Esophagus muscularis mucosa (tissue), 4 donors: ENCODE results near the gene SYT17. TPM values are rescaled to one million over a fixed set of nuclear protein-coding genes. Genes with fewer than 3 reads are reported as not detected.
A peak's percentile ranks its signal among the peaks of the same experiment; 100 is the strongest.

Source experiments
- DNase-seq: peaks from one replicate; pipeline ENCODE4 v3.0.0-alpha.2; 2017; ENCODE audit errors: extremely low spot score
- H3K27ac ChIP-seq, 4 donors: fragments of 200-600 bp; sonication (generic); replicated peaks in 1 of 4; 1 replicate in 3 of 4; 2 replicates in 1 of 4; pipeline ENCODE4 v1.5.1; 2016 to 2019; ENCODE audit warnings: mild to moderate bottlenecking in 1 of 4
- H3K27me3 ChIP-seq, 4 donors: fragments of 200-600 bp; sonication (generic); one replicate each; pipeline versions ENCODE4 v1.5.1 to v1.6.0; 2016 to 2019
- H3K36me3 ChIP-seq, 4 donors: fragments of 200-600 bp; sonication (generic); one replicate each; pipeline ENCODE4 v1.5.1; 2016 to 2019
- H3K4me1 ChIP-seq, 4 donors: fragments of 200-600 bp; sonication (generic); one replicate each; pipeline ENCODE4 v1.5.1; 2016 to 2019
- H3K4me3 ChIP-seq, 4 donors: fragments of 200-600 bp; sonication (generic); 1 replicate in 2 of 4; 2 replicates in 2 of 4; pipeline ENCODE4 v1.5.1; 2016 to 2019; ENCODE audit warnings: mild to moderate bottlenecking in 4 of 4, moderate library complexity in 1 of 4
- H3K9me3 ChIP-seq, 4 donors: fragments of 200-600 bp; sonication (generic); 1 replicate in 3 of 4; 2 replicates in 1 of 4; pipeline ENCODE4 v1.5.1; 2016 to 2019
- CTCF ChIP-seq, 3 experiments: fragments of 200-600 bp in 2 of 3; fragments of 450-650 bp in 1 of 3; sonication (generic) in 2 of 3; IDR thresholded peaks; one replicate each; pipeline ENCODE4 v1.5.1; 2017 to 2019; ENCODE audit warnings: antibody characterized with exemption in 3 of 3, mild to moderate bottlenecking in 2 of 3, moderate library complexity in 1 of 3
- EP300 ChIP-seq: sonication (generic); formaldehyde crosslinking; IDR thresholded peaks from one replicate; pipeline ENCODE4 v1.6.1; 2017; ENCODE audit warnings: antibody characterized with exemption
- POLR2A ChIP-seq: fragments of 450-650 bp; IDR thresholded peaks from one replicate; pipeline ENCODE4 v1.6.1; 2017; ENCODE audit warnings: antibody characterized with exemption, moderate library complexity, mild to moderate bottlenecking, low read depth
- POLR2AphosphoS5 ChIP-seq, 2 donors: sonication (generic); formaldehyde crosslinking; IDR thresholded peaks; one replicate each; pipeline ENCODE4 v1.6.1; 2017; ENCODE audit warnings: antibody characterized with exemption in 2 of 2
- WGBS: methylation state at CpG from one replicate; pipeline ENCODE4 v1.1.5; 2018; 5-methylcytosine and 5-hydroxymethylcytosine counted together
- intact Hi-C: fragments of 100-400 bp; cut with DNase I; formaldehyde crosslinking; loops from one replicate; pipeline ENCODE4 v1.15.1; 2023
- total RNA-seq, 4 donors: library from RNA; depleted of rRNA; stranded (reverse); fragments of >200 nt; gene quantifications; one replicate each; pipeline versions ENCODE4 v1.1.0 to v1.2.1, GENCODE V29; 2016

The SYT17 gene
- total RNA-seq, 4 donors from 2014 or later, result 5.0 to 8.7 (median 6.2) TPM

DNA sequence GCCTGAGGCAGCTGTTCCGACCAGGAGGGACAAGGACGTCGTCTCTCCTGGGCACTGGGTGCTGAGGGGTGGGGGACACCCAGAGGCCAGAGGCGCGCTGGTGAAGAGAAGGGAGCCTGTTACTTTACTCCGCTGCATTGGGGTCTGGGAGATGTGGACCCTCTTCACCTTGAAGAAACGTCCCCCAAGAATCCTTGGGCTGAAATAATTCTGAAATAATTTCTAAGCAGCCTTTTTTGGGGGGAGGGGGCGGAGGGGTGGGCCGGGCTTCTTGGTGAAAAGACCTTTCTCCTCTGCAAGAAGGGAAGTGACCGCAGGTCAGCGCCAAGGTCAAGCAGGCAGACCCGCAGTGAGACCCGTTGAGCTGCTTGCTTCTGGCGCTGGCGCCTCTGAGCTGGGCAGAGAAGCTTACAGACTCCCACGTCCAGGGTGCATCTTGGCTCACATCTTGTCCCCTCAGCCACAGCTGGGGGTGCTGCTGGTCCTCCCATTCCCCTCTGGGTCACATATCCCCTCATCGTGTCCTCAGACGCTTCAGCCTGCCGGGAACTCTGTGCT is 1.1 kb downstream of the SYT17 start:
- Histone ChIP-seq H3K9me3 (no peaks in the 10 kb centered on the region), H3K4me1 (peaks cover 14 to 25% (median 24%) of the 10 kb centered on the region in 4 donors), H3K4me3 (peak overlapping the region; percentile 61 to 80 (median 66)), H3K36me3 (no peaks in the 10 kb centered on the region), H3K27ac (peak overlapping the region in 3 of 4 donors; percentile 60 to 72 (median 71)), H3K27me3 (peaks cover 0 to 30% (median 9%) of the 10 kb centered on the region in 4 donors)
- TF ChIP-seq CTCF (IDR thresholded peaks at IDR 0.05) (no peak), EP300 (no peak), POLR2A (no peak), POLR2AphosphoS5 (IDR thresholded peaks at IDR 0.05) (no peak)
- DNase-seq, result no peak
- 44% methylated on average over 13 of the region's 19 CpGs for WGBS
- intact Hi-C loops, result loop anchor here (2.0 kb wide), 1 partner anchor 82 kb away; no protein-coding TSS in a partner anchor

DNA sequence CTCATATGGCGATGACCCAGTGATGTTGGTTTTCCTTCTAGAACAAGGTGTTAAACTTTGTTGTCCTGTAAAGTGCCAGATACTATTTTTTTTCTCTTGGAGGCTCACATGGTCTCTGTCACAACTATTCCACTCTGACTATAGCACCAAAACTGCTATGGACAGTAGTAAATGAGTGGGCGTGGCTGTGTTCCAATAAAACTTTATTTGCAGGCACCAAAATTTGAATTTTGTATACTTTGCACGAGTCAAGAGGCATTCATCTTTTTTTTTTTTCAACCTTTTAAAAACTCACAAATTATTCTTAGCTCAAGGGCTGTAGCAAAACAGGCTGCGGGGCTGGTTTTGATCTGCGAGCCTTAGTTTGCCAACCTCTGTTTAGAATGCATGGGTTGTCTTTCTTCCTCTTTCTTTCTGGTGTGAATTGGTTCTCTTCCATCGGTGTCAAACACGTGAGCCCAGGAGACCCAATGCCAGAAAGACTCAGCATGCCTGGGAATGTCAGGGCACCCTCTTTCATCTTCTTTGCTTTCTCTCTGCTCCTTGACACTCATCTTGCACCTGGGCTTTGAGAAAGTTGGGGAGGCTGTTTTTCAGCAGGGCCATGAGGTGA is 2.1 kb downstream of the SYT17 start:
- Histone ChIP-seq H3K27me3 (peaks cover 0 to 30% (median 9%) of the 10 kb centered on the region in 4 donors), H3K4me1 (peaks cover 14 to 25% (median 24%) of the 10 kb centered on the region in 4 donors), H3K36me3 (no peaks in the 10 kb centered on the region), H3K4me3 (no peak overlapping the region), H3K27ac (no peak overlapping the region), H3K9me3 (no peaks in the 10 kb centered on the region)
- 75% methylated on average over 7 of the region's 7 CpGs for WGBS
- TF ChIP-seq CTCF (IDR thresholded peaks at IDR 0.05), result no peak
- no peak for TF ChIP-seq EP300
- TF ChIP-seq POLR2A, result no peak
- no peak for TF ChIP-seq POLR2AphosphoS5 (IDR thresholded peaks at IDR 0.05)
- intact Hi-C loops, result loop anchor here (10.0 kb wide), 1 partner anchor 55 kb away; no protein-coding TSS in a partner anchor
- no peak for DNase-seq

GRCh38 chr16:19172098-19172780 is 4.2 kb downstream of the SYT17 start:
- Histone ChIP-seq H3K4me3 (no peak overlapping the region), H3K9me3 (no peaks in the 10 kb centered on the region), H3K4me1 (peaks cover 14 to 25% (median 22%) of the 10 kb centered on the region in 4 donors), H3K27me3 (peaks cover 0 to 23% (median 9%) of the 10 kb centered on the region in 4 donors), H3K36me3 (no peaks in the 10 kb centered on the region), H3K27ac (no peak overlapping the region)
- no peak for DNase-seq
- intact Hi-C loops, result loop anchor here (10.0 kb wide), 1 partner anchor 53 kb away; no protein-coding TSS in a partner anchor
- no peak for TF ChIP-seq POLR2A
- 78% methylated on average over 10 of the region's 12 CpGs for whole genome bisulfite sequencing

DNA sequence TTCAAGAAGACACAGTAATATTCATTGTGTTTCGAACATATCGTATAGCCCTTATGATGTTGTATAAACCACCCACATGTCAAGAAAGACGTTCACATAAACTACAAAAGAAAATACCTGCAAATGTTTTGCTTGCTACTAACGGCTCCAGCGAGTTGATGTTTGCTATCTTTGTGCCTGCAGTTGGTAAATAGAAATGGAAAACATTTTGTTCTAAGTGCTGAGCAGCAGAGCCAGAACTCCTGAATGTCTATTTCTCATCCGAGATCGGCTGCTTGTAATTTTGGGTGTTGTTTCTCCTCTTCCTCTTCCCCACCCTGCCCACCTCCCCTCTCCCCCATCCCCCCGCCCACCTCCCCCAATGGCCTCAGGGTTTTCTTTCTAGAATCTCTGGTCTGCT is 5.0 kb downstream of the SYT17 start:
- TF ChIP-seq CTCF (IDR thresholded peaks at IDR 0.05) (no peak), POLR2A (no peak), EP300 (no peak), POLR2AphosphoS5 (IDR thresholded peaks at IDR 0.05) (no peak)
- H3K9me3 ChIP-seq, result no peaks in the 10 kb centered on the region
- DNase-seq, result no peak
- no peaks in the 10 kb centered on the region for H3K36me3 ChIP-seq
- peaks cover 0 to 15% (median 7%) of the 10 kb centered on the region in 4 donors for H3K27me3 ChIP-seq
- intact Hi-C loops, result loop anchor here (10.0 kb wide), 1 partner anchor 52 kb away; no protein-coding TSS in a partner anchor
- WGBS, result 68% methylated on average over 8 of the region's 8 CpGs
- no peak overlapping the region for H3K27ac ChIP-seq
- H3K4me3 ChIP-seq, result peak overlapping the region in 1 of 4 donors; percentile 5
- H3K4me1 ChIP-seq, result peaks cover 11 to 16% (median 14%) of the 10 kb centered on the region in 4 donors
